ENCODE measurements around the gene AQP3.
"Not testable (repeated sequence)": the region's sequence is repeated elsewhere in the genome, so short reads cannot be mapped to it uniquely, and the experiment has no call there.

- TF ChIP-seq CTCF, POLR2AphosphoS5, EP300, POLR2A (IDR thresholded peaks at IDR 0.05): not testable (repeated sequence)
Observed at GRCh38 chr9:33401809-33402208, 45.6 kb downstream of the AQP3 start.
